GM18508 (cell line): ENCODE measurements around the gene GNG11.

ENCODE experiments used
- ATAC-seq: cut with Tn5 transposase; IDR thresholded peaks from one replicate; pipeline ENCODE4 v1.9.1; 2021; ENCODE audit warnings: moderate number of reproducible peaks; ENCODE audit not compliant: insufficient read depth, unreplicated experiment

The GNG11 gene

GRCh38 chr7:93943816-93944540, 22.4 kb downstream of the GNG11 start:
- ATAC-seq, result no peak

- ATAC-seq, result no peak
These were observed 23.1 kb downstream of the GNG11 start for GRCh38 chr7:93944673-93945072.

GRCh38 chr7:93945083-93945482, 23.5 kb downstream of the GNG11 start:
- no peak for ATAC-seq

- no peak for ATAC-seq
These were observed 24.4 kb downstream of the GNG11 start for GRCh38 chr7:93945756-93946535.

GRCh38 chr7:93948106-93948505, 26.6 kb downstream of the GNG11 start:
- no peak for ATAC-seq

- no peak for ATAC-seq
These were observed 27.3 kb downstream of the GNG11 start for GRCh38 chr7:93948873-93949272.

GRCh38 chr7:93949423-93949822, 27.9 kb downstream of the GNG11 start:
- no peak for ATAC-seq

- ATAC-seq, result no peak
These were observed 33.8 kb downstream of the GNG11 start for GRCh38 chr7:93955304-93955703.

- ATAC-seq, result no peak
These were observed 36.2 kb downstream of the GNG11 start for GRCh38 chr7:93957767-93958166.

GRCh38 chr7:93958216-93958615, 36.7 kb downstream of the GNG11 start:
- ATAC-seq, result no peak

- ATAC-seq, result no peak
These were observed 37.1 kb downstream of the GNG11 start for GRCh38 chr7:93958651-93959050.

- ATAC-seq, result no peak
These were observed 39.5 kb downstream of the GNG11 start for GRCh38 chr7:93960986-93961385.

GRCh38 chr7:93964262-93964661, 42.7 kb downstream of the GNG11 start:
- ATAC-seq, result no peak

GRCh38 chr7:93964813-93965212, 43.3 kb downstream of the GNG11 start:
- ATAC-seq, result no peak

GRCh38 chr7:93968911-93969620, 47.5 kb downstream of the GNG11 start:
- no peak for ATAC-seq

GRCh38 chr7:93972029-93972725, 50.6 kb downstream of the GNG11 start:
- no peak for ATAC-seq

GRCh38 chr7:93973134-93973533, 51.6 kb downstream of the GNG11 start:
- ATAC-seq, result no peak

- no peak for ATAC-seq
These were observed 55.8 kb downstream of the GNG11 start for GRCh38 chr7:93977211-93977950.
